WTC11 (cell line): ENCODE results near the gene SERPINA4. TPM values are rescaled to one million over a fixed set of nuclear protein-coding genes. Genes with fewer than 3 reads are reported as not detected.

Experiments
- ATAC-seq: fragments of 200-7000 bp; cut with Tn5 transposase; 2 replicates; pipeline ENCODE4 v1.10.0; 2021; ENCODE audit warnings: mild to moderate bottlenecking, moderate library complexity
- CTCF ChIA-PET: fragments of 300-600 bp; sonication (Branson Sonifier 250); formaldehyde crosslinking; loops from one replicate; lab custom pipeline; 2021; ENCODE audit warnings: antibody characterized with exemption; lab: Charles Lee
- POLR2A ChIA-PET: fragments of 350-600 bp; sonication (Branson Sonifier 250); formaldehyde crosslinking; loops from one replicate; lab custom pipeline; 2021; ENCODE audit warnings: antibody characterized with exemption; lab: Charles Lee
- DNase-seq: peaks from one replicate; pipeline ENCODE4 v3.0.0; 2021; ENCODE audit warnings: low spot score
- H3K27ac Mint-ChIP-seq: 2 replicates; pipeline ENCODE4 v1.8.0; 2021; ENCODE audit warnings: mixed read lengths
- H3K27me3 Mint-ChIP-seq: 2 replicates; pipeline ENCODE4 v1.8.0; 2021; ENCODE audit warnings: low read depth, mild to moderate bottlenecking, moderate library complexity, mixed read lengths
- H3K36me3 Mint-ChIP-seq: 2 replicates; pipeline ENCODE4 v1.8.0; 2021; ENCODE audit warnings: mixed read lengths
- H3K4me1 Mint-ChIP-seq: 2 replicates; pipeline ENCODE4 v1.8.0; 2022; ENCODE audit warnings: mixed read lengths
- H3K4me3 Mint-ChIP-seq: 2 replicates; pipeline ENCODE4 v1.8.0; 2021; ENCODE audit warnings: mild to moderate bottlenecking, moderate library complexity, mixed read lengths
- H3K9me3 Mint-ChIP-seq: 2 replicates; pipeline ENCODE4 v1.8.0; 2021; ENCODE audit warnings: mixed read lengths
- CBFB ChIP-seq: sonication (generic); formaldehyde crosslinking; IDR thresholded peaks from 2 replicates; pipeline ENCODE4 v1.8.1; 2022; ENCODE audit warnings: mild to moderate bottlenecking, low read depth, missing genetic modification reagents
- JAZF1 ChIP-seq: fragments of 250-450 bp; sonication (Bioruptor Pico); IDR thresholded peaks from 2 replicates; pipeline ENCODE4 v1.9.0; 2021; ENCODE audit warnings: moderate library complexity, mild to moderate bottlenecking, inconsistent platforms
- NFE2L1 ChIP-seq: sonication (generic); formaldehyde crosslinking; IDR thresholded peaks from 2 replicates; pipeline ENCODE4 v1.8.1; 2023; ENCODE audit warnings: missing genetic modification reagents
- NFYB ChIP-seq: sonication (generic); formaldehyde crosslinking; conservative IDR thresholded peaks from 2 replicates; pipeline ENCODE4 v1.8.0; 2022; ENCODE audit warnings: low read depth, missing genetic modification reagents
- NR2C2 ChIP-seq: sonication (generic); formaldehyde crosslinking; IDR thresholded peaks from 2 replicates; pipeline ENCODE4 v1.8.0; 2022; ENCODE audit warnings: mild to moderate bottlenecking, missing genetic modification reagents
- OVOL2 ChIP-seq: fragments of 250-450 bp; sonication (Bioruptor Pico); IDR thresholded peaks from 2 replicates; pipeline ENCODE4 v1.9.0; 2021; ENCODE audit warnings: mild to moderate bottlenecking, borderline replicate concordance
- SMAD4 ChIP-seq: sonication (generic); formaldehyde crosslinking; IDR thresholded peaks from 2 replicates; pipeline ENCODE4 v1.8.0; 2022; ENCODE audit warnings: mild to moderate bottlenecking, missing genetic modification reagents
- ZNF219 ChIP-seq: sonication (generic); formaldehyde crosslinking; IDR thresholded peaks from 2 replicates; pipeline ENCODE4 v1.8.0; 2023; ENCODE audit warnings: missing genetic modification reagents, mild to moderate bottlenecking, borderline replicate concordance
- ZNF416 ChIP-seq: fragments of 250-450 bp; sonication (Bioruptor Pico); IDR thresholded peaks from 2 replicates; pipeline ENCODE4 v1.9.0; 2021; ENCODE audit warnings: mild to moderate bottlenecking, inconsistent platforms
- total RNA-seq: library from RNA; stranded (reverse); gene quantifications from 3 replicates; pipeline ENCODE4 v1.2.3, GENCODE V29; 2021
- TF ChIP-seq, protein P1 (sequence below): sonication (generic); formaldehyde crosslinking; conservative IDR thresholded peaks from 2 replicates; pipeline ENCODE4 v1.8.1; 2023; ENCODE audit warnings: mild to moderate bottlenecking, low read depth, missing genetic modification reagents, moderate library complexity
- TF ChIP-seq, protein P2 (sequence below): fragments of 250-450 bp; sonication (Bioruptor Pico); conservative IDR thresholded peaks from 2 replicates; pipeline ENCODE4 v1.9.0; 2021; ENCODE audit warnings: mild to moderate bottlenecking
- TF ChIP-seq, protein P3 (sequence below): sonication (generic); formaldehyde crosslinking; IDR thresholded peaks from 2 replicates; pipeline ENCODE4 v1.8.1; 2022; ENCODE audit warnings: low read depth, missing genetic modification reagents, borderline replicate concordance
- TF ChIP-seq, protein P4 (sequence below): sonication (generic); formaldehyde crosslinking; conservative IDR thresholded peaks from 2 replicates; pipeline ENCODE4 v1.8.1; 2022; ENCODE audit warnings: mild to moderate bottlenecking, missing genetic modification reagents
- TF ChIP-seq, protein P5 (sequence below): sonication (generic); formaldehyde crosslinking; IDR thresholded peaks from 2 replicates; pipeline ENCODE4 v1.8.0; 2022; ENCODE audit warnings: mild to moderate bottlenecking, missing genetic modification reagents
- TF ChIP-seq, protein P6 (sequence below): sonication (generic); formaldehyde crosslinking; IDR thresholded peaks from 2 replicates; pipeline ENCODE4 v1.8.0; 2022; ENCODE audit warnings: mild to moderate bottlenecking, missing genetic modification reagents
- TF ChIP-seq, protein P7 (sequence below): sonication (generic); formaldehyde crosslinking; IDR thresholded peaks from 2 replicates; pipeline ENCODE4 v1.8.1; 2023; ENCODE audit warnings: mild to moderate bottlenecking, moderate library complexity, missing genetic modification reagents
- TF ChIP-seq, protein P8 (sequence below): fragments of 250-450 bp; sonication (Bioruptor Pico); IDR thresholded peaks from 2 replicates; pipeline ENCODE4 v1.9.0; 2021; ENCODE audit warnings: mild to moderate bottlenecking

SERPINA4 gene
- total RNA-seq, 1 experiment from 2014 or later = not detected

DNA sequence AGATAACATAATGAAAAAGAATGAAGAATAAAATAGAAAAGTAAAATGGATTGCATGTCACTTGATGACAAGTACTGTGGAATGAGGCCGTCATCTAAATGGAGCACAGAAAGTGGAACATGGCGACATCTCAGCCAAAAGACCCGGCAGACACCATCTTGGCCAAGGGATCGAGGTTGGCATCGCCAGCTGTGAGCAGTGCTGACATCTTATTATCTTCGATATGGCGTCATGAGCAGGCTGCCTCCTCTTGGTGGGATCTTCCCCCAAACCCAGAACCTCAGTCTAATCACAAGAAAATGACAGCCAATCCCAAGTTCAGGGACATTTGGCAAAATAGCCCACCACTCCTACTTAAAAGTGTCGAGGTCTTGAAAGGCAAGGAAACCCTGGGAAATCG lies 35.1 kb downstream of the SERPINA4 start:
- no peak for DNase-seq
- H3K27me3 Mint-ChIP-seq = no peaks in the 10 kb centered on the region; the same call in 1 of the 2 replicates
- TF ChIP-seq, protein P1, sequence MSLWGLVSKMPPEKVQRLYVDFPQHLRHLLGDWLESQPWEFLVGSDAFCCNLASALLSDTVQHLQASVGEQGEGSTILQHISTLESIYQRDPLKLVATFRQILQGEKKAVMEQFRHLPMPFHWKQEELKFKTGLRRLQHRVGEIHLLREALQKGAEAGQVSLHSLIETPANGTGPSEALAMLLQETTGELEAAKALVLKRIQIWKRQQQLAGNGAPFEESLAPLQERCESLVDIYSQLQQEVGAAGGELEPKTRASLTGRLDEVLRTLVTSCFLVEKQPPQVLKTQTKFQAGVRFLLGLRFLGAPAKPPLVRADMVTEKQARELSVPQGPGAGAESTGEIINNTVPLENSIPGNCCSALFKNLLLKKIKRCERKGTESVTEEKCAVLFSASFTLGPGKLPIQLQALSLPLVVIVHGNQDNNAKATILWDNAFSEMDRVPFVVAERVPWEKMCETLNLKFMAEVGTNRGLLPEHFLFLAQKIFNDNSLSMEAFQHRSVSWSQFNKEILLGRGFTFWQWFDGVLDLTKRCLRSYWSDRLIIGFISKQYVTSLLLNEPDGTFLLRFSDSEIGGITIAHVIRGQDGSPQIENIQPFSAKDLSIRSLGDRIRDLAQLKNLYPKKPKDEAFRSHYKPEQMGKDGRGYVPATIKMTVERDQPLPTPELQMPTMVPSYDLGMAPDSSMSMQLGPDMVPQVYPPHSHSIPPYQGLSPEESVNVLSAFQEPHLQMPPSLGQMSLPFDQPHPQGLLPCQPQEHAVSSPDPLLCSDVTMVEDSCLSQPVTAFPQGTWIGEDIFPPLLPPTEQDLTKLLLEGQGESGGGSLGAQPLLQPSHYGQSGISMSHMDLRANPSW = no peak
- TF ChIP-seq, protein P2, sequence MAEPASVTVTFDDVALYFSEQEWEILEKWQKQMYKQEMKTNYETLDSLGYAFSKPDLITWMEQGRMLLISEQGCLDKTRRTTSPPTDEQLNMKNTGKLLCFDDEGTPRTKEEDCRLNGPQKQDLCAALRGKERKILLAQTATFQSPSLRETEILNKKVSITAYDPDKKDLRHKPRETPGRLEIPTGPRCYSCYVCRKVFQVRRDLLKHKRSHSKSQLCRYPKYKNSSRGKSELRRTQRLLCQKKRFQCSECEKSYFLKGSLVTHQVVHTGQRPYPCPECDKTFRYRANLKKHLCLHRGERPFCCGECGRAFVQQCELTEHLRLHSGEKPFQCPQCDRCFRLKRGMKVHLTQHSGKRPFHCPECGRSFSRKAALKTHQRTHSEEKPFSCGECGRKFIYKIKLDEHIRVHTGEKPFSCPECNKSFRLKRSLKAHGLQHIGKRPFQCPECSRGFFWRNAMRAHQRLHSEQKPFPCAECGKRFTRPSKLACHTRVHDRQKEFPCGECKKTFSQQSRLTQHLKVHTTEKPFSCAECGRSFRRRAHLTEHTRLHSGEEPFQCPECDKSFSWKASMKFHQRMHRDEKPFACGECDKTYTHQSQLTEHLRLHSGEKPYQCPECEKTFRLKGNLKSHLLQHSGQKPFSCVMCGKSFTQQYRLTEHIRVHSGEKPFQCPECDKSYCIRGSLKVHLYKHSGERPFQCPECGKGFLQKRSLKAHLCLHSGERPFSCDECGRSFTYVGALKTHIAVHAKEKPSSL = no peak
- no peak for TF ChIP-seq JAZF1 (CRISPR knock-in tag)
- no peak for TF ChIP-seq OVOL2 (CRISPR knock-in tag)
- no peak for TF ChIP-seq ZNF219 (CRISPR knock-in tag)
- TF ChIP-seq ZNF416 = no peak
- TF ChIP-seq, protein P3, sequence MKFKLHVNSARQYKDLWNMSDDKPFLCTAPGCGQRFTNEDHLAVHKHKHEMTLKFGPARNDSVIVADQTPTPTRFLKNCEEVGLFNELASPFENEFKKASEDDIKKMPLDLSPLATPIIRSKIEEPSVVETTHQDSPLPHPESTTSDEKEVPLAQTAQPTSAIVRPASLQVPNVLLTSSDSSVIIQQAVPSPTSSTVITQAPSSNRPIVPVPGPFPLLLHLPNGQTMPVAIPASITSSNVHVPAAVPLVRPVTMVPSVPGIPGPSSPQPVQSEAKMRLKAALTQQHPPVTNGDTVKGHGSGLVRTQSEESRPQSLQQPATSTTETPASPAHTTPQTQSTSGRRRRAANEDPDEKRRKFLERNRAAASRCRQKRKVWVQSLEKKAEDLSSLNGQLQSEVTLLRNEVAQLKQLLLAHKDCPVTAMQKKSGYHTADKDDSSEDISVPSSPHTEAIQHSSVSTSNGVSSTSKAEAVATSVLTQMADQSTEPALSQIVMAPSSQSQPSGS = no peak
- TF ChIP-seq, protein P4, sequence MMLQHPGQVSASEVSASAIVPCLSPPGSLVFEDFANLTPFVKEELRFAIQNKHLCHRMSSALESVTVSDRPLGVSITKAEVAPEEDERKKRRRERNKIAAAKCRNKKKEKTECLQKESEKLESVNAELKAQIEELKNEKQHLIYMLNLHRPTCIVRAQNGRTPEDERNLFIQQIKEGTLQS (CRISPR knock-in tag) = no peak
- TF ChIP-seq, protein P5, sequence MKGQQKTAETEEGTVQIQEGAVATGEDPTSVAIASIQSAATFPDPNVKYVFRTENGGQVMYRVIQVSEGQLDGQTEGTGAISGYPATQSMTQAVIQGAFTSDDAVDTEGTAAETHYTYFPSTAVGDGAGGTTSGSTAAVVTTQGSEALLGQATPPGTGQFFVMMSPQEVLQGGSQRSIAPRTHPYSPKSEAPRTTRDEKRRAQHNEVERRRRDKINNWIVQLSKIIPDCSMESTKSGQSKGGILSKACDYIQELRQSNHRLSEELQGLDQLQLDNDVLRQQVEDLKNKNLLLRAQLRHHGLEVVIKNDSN = no peak
- TF ChIP-seq CBFB = no peak
- TF ChIP-seq, protein P6, sequence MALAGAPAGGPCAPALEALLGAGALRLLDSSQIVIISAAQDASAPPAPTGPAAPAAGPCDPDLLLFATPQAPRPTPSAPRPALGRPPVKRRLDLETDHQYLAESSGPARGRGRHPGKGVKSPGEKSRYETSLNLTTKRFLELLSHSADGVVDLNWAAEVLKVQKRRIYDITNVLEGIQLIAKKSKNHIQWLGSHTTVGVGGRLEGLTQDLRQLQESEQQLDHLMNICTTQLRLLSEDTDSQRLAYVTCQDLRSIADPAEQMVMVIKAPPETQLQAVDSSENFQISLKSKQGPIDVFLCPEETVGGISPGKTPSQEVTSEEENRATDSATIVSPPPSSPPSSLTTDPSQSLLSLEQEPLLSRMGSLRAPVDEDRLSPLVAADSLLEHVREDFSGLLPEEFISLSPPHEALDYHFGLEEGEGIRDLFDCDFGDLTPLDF (CRISPR knock-in tag) = no peak
- TF ChIP-seq, protein P7, sequence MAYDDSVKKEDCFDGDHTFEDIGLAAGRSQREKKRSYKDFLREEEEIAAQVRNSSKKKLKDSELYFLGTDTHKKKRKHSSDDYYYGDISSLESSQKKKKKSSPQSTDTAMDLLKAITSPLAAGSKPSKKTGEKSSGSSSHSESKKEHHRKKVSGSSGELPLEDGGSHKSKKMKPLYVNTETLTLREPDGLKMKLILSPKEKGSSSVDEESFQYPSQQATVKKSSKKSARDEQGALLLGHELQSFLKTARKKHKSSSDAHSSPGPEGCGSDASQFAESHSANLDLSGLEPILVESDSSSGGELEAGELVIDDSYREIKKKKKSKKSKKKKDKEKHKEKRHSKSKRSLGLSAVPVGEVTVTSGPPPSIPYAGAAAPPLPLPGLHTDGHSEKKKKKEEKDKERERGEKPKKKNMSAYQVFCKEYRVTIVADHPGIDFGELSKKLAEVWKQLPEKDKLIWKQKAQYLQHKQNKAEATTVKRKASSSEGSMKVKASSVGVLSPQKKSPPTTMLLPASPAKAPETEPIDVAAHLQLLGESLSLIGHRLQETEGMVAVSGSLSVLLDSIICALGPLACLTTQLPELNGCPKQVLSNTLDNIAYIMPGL (CRISPR knock-in tag) = no peak
- no peak for TF ChIP-seq NFE2L1 (CRISPR knock-in tag)
- TF ChIP-seq, all 79 proteins: peak for 0
- Mint-ChIP-seq H3K36me3 (no peaks in the 10 kb centered on the region; the same call in 1 of the 2 replicates), H3K27ac (no peak overlapping the region), H3K4me3 (no peak overlapping the region), H3K4me1 (peaks cover 13% of the 10 kb centered on the region), H3K9me3 (peaks cover 8% of the 10 kb centered on the region)
- POLR2A ChIA-PET = no interaction called here
- CTCF ChIA-PET = no interaction called here
- no peak for ATAC-seq

DNA sequence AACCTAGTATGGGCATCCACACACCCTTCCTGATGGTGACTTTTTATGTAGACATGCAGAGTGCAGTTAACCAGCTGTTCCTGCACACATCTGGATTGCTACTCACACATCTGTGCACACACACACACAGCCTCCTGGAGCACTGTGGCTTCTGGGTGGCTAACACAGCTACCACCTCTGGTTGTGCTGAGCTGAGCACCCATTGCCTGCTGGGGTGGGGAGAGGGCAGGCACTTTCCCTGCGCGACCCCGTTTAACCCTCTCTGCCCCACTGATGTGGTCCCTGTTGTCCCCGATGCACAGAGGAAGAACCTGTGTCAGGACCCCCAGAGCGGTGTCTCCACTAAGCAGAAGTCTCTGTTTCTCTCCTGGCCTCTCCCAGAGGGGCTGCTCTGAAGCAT lies 36.5 kb downstream of the SERPINA4 start:
- Mint-ChIP-seq H3K4me1 (peaks cover 18% of the 10 kb centered on the region), H3K4me3 (no peak overlapping the region), H3K36me3 (no peaks in the 10 kb centered on the region; the same call in 1 of the 2 replicates), H3K27me3 (no peaks in the 10 kb centered on the region; the same call in none of the 2 replicates), H3K9me3 (peaks cover 4% of the 10 kb centered on the region), H3K27ac (no peak overlapping the region)
- TF ChIP-seq, protein P2 = no peak
- TF ChIP-seq NFE2L1 (CRISPR knock-in tag) = no peak
- no peak for TF ChIP-seq NFYB (CRISPR knock-in tag)
- TF ChIP-seq, protein P8, sequence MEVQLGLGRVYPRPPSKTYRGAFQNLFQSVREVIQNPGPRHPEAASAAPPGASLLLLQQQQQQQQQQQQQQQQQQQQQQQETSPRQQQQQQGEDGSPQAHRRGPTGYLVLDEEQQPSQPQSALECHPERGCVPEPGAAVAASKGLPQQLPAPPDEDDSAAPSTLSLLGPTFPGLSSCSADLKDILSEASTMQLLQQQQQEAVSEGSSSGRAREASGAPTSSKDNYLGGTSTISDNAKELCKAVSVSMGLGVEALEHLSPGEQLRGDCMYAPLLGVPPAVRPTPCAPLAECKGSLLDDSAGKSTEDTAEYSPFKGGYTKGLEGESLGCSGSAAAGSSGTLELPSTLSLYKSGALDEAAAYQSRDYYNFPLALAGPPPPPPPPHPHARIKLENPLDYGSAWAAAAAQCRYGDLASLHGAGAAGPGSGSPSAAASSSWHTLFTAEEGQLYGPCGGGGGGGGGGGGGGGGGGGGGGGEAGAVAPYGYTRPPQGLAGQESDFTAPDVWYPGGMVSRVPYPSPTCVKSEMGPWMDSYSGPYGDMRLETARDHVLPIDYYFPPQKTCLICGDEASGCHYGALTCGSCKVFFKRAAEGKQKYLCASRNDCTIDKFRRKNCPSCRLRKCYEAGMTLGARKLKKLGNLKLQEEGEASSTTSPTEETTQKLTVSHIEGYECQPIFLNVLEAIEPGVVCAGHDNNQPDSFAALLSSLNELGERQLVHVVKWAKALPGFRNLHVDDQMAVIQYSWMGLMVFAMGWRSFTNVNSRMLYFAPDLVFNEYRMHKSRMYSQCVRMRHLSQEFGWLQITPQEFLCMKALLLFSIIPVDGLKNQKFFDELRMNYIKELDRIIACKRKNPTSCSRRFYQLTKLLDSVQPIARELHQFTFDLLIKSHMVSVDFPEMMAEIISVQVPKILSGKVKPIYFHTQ = no peak
- no peak for TF ChIP-seq JAZF1 (CRISPR knock-in tag)
- no peak for TF ChIP-seq SMAD4
- no peak for TF ChIP-seq NR2C2 (CRISPR knock-in tag)
- DNase-seq (no peak), ATAC-seq (no peak)
- CTCF ChIA-PET = interaction anchor here (2.2 kb wide), 2 partner anchors 49 to 111 kb away, joined by 12 to 14 read pairs; no protein-coding TSS in a partner anchor
- POLR2A ChIA-PET = interaction anchor here (0.6 kb wide), 1 partner anchor 142 kb away, joined by 3 read pairs; no protein-coding TSS in a partner anchor
